Spleen (tissue), 7 donors: ENCODE data around the gene TXLNA.

Experiments
- CTCF ChIP-seq, 11 experiments: fragments of 200-600 bp in 7 of 11; fragments of 450-650 bp in 4 of 11; sonication (generic) in 4 of 11; IDR thresholded peaks in 8 of 11; conservative IDR thresholded peaks in 3 of 11; 1 replicate in 7 of 11; 2 replicates in 4 of 11; pipeline versions ENCODE4 v1.4.0 to v1.8.0; 2016 to 2021; ENCODE audit warnings: antibody characterized with exemption in 11 of 11, inconsistent platforms in 4 of 11, mild to moderate bottlenecking in 1 of 11
- POLR2A ChIP-seq, 3 donors: fragments of 450-650 bp; IDR thresholded peaks; one replicate each; pipeline ENCODE4 v1.5.1; 2017; ENCODE audit warnings: antibody characterized with exemption in 3 of 3, mild to moderate bottlenecking in 1 of 3
- donor health status: DM: no; HTN: no; CAD: no; lungs with moderate emphysema.
- donor health status: DM: no; HTN: no; CAD: no.
- donor health status: DM: no; HTN: no; CAD: no.

GRCh38 chr1:32247452-32247851 is 68.0 kb downstream of the TXLNA start:
- TF ChIP-seq CTCF (IDR thresholded peaks at IDR 0.05 in 8 of 11, conservative IDR thresholded peaks at IDR 0.05 in 3 of 11) (no peak), POLR2A (IDR thresholded peaks at IDR 0.05) (no peak)
